GM21526 (cell line): Measurements from ENCODE around the gene SMG5.
"Not testable (repeated sequence)": the region's sequence is repeated elsewhere in the genome, so short reads cannot be mapped to it uniquely, and the experiment has no call there.

Experiments
- ATAC-seq: cut with Tn5 transposase; IDR thresholded peaks from one replicate; pipeline ENCODE4 v1.9.1; 2021; ENCODE audit warnings: moderate library complexity; ENCODE audit not compliant: unreplicated experiment, low FRiP score

SMG5 gene

DNA sequence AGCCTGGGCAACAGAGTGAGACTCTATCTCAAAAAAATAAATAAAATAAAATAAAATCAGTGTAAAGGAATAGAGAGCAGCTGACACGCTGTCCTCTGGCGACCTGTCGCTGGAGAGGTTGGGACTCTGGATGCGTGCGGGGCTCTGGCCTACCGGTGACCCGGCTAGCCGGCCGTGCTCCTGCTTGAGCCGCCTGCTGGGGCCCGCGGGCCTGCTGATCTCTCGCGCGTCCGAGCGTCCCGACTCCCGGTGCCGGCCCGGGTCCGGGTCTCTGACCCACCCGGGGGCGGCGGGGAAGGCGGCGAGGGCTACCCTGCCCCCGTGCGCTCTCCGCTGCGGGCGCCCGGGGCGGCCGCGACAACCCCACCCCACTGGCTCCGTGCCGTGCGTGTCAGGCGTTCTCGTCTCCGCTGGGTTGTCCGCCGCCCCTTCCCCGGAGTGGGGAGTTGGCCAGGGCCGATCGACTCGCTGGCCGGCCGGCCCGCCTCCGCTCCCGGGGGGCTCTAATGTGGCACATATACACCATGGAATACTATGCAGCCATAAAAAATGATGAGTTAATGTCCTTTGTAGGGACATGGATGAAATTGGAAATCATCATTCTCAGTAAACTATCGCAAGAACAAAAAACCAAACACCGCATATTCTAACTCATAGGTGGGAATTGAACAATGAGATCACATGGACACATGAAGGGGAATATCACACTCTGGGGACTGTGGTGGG is 66.1 kb downstream of the SMG5 start:
- not testable (repeated sequence) for ATAC-seq

DNA sequence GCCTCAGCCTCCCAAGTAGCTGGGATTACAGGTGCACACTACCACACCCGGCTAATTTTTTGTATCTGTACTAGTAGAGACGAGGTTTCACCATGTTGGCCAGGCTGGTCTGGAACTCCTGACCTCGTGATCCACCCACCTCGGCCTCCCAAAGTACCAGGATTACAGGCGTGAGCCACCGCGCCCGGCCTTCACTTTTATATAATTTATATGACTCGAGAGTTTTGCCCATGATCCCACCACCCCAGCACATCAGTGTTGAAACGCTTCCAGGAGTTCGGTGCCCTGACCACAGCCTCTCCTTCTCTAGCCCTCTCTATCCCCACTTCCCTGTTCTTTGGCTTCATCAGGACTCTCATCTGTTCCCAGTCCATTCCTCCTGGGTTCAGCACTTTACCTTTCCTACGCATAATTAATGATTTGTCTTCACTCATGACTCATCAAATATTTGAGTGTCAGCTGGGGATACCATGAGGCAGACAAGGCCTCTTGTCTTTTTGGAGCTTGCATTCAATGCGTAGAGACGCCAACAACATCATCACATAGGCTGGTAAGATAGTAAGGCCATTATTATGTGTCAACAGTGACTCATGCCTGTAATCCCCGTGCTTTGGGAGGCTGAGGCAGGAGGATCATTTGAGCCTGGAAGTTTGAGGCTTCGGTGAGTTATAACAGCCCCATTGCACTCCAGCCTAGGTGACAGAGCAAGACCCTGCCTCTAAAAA is 68.4 kb downstream of the SMG5 start:
- no peak for ATAC-seq

DNA sequence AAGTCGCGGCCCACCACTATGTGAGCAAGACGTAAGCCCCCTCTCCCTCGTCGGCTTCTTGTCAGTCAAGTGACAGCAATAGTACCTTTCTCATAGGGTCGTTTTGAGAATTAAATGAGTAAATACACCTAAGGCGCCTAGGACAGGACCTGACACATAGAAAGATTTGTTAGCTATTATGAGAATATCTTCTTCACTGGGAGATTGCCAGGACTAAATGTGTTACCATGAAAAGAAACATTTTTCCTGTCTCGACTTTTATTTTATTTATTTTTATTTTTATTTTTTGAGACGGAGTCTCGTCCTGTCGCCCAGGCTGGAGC is 69.0 kb downstream of the SMG5 start:
- ATAC-seq, result no peak

DNA sequence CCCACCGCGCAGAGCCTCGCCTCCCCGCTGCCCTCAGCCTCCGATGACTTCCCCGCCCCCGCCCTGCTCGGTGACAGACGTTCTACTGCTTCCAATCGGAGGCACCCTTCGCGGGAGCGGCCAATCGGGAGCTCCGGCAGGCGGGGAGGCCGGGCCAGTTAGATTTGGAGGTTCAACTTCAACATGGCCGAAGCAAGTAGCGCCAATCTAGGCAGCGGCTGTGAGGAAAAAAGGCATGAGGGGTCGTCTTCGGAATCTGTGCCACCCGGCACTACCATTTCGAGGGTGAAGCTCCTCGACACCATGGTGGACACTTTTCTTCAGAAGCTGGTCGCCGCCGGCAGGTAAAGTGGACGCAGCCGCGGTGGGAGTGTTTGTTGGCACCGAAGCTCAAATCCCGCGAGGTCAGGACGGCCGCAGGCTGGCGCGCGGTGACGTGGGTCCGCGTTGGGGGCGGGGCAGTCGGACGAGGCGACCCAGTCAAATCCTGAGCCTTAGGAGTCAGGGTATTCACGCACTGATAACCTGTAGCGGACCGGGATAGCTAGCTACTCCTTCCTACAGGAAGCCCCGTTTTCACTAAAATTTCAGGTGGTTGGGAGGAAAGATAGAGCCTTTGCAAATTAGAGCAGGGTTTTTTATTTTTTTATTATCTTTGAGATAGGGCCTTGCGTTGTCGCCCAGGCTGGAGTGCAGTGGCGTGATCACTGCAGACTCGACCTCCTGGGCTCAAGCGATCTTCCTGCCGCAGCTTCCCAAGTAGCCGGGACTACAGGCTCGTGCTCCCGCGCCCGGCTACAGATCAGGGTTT is 69.6 kb downstream of the SMG5 start, which contains the start of gene PMF1:
Gene PMF1, plus strand, starts transcription at position 175 of the 811 bp plus-strand sequence. Its CDS starts 9 bp downstream, at position 184.
- peak; percentile 72 for ATAC-seq

DNA sequence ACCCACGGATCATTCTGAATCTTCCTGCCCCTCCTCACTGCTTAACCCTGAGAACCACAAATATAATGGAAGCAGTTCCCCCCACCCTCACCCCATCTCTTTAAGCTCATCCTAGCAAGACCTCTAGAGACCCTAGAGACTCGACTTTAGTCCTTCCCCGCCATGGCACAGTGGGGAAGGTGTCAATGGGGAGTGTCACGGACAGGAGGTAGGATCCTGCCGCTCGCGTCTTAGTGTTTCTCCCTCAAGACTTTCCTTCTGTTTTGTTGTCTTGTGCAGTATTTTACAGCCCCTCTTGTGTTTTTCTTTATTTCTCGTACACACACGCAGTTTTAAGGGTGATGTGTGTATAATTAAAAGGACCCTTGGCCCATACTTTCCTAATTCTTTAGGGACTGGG is 70.5 kb downstream of the SMG5 start:
- no peak for ATAC-seq

DNA sequence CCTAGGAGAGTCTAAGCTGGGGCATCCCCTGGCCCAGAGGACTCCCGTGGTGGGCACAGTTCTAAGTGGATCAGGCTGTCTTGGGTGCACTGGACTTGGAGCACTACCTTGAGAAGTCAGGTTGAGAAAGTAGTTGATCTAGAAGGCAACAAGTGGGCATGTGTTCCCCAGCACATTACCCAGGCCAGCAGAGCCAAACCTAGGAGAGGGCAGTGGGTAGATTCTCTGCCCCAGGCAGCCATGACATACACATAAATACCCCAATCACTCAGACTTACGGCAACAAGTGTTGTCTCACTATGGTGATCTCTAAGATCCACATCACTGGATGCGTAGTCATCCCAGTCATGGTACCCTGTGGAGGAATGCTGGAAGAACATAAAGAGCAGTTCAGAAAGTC is 71.4 kb downstream of the SMG5 start:
- no peak for ATAC-seq

DNA sequence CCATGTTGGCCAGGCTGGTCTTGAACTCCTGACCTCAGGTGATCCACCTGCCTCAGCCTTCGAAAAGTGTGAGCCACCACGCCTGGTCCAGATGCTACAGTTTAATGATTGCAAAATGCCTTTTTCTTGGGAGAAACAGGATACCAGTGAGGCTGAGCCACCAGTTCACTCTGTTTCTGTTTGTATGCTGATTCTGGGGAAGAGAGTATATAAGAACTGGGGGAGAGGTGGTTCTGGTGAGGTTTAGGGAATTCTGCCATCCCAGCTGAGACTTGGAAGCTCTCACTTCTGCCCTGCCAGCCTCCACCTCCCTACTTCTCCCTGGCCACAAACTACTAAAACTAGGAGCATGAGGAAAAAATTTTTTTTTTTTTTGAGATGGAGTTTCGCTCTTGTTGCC is 77.9 kb downstream of the SMG5 start:
- ATAC-seq, result no peak

DNA sequence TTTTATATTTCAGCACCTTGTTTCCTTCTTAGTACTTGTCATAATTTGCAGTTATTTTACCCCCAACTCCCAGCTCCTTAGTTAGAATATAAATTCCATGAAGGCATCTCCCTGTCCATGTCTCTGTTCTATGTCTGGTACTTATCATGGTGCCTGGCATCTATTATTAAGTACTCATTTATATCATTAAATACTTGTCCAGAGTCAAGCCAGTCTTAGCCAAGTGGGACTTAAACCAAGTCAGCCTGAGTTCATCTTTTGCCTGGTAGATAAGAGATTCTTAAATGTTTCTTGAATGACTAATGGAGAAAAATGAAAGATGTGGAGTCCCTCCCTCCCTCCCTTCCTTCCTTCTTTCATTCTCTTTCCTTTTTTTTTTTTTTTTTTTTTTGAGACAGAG is 79.3 kb downstream of the SMG5 start:
- ATAC-seq, result no peak

DNA sequence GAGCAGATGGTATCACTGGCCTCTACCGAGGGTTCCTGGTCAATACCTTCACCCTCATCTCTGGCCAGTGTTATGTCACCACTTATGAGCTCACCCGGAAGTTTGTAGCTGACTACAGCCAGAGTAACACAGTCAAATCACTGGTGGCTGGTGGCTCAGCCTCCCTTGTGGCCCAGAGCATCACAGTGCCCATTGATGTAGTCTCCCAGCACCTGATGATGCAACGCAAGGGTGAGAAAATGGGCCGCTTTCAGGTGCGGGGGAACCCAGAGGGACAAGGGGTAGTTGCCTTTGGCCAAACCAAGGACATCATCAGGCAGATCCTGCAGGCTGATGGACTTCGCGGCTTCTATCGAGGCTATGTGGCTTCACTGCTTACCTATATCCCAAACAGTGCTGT is 82.6 kb downstream of the SMG5 start:
- ATAC-seq, result no peak
